H9 (cell line): ENCODE data around the gene IRX4. TPM values are rescaled to one million over a fixed set of nuclear protein-coding genes. Genes with fewer than 3 reads are reported as not detected.

Experiments used
- DNase-seq: peaks from one replicate; pipeline ENCODE4 v3.0.0-alpha.2; 2017
- H2AFZ ChIP-seq: one replicate; pipeline ENCODE4 v1.6.1; 2013; ENCODE audit warnings: mild to moderate bottlenecking, low read length, control low read depth, moderate library complexity
- H2AK5ac ChIP-seq: 2 replicates; pipeline ENCODE4 v1.6.1; 2013; ENCODE audit warnings: low read length, control low read depth, mixed read lengths; ENCODE audit not compliant: insufficient read length
- H2BK120ac ChIP-seq: one replicate; pipeline ENCODE4 v1.6.1; 2013; ENCODE audit warnings: low read depth, mild to moderate bottlenecking, low read length, control low read depth, inconsistent platforms; ENCODE audit not compliant: poor library complexity, severe bottlenecking
- H2BK12ac ChIP-seq: 2 replicates; pipeline ENCODE4 v1.6.1; 2013; ENCODE audit warnings: low read length, control low read depth, mixed read lengths, low read depth; ENCODE audit not compliant: insufficient read length
- H2BK15ac ChIP-seq: 2 replicates; pipeline ENCODE4 v1.6.1; 2013; ENCODE audit warnings: low read depth, low read length, control low read depth
- H2BK20ac ChIP-seq: one replicate; pipeline ENCODE4 v1.6.1; 2013; ENCODE audit warnings: low read depth, mild to moderate bottlenecking, low read length, control low read depth, inconsistent platforms; ENCODE audit not compliant: poor library complexity, severe bottlenecking
- H2BK5ac ChIP-seq: 2 replicates; pipeline ENCODE4 v1.6.1; 2013; ENCODE audit warnings: low read length, control low read depth, mixed read lengths; ENCODE audit not compliant: insufficient read length
- H3K14ac ChIP-seq: 2 replicates; pipeline ENCODE4 v1.6.1; 2013; ENCODE audit warnings: low read length, control low read depth; ENCODE audit not compliant: insufficient read depth
- H3K18ac ChIP-seq: 2 replicates; pipeline ENCODE4 v1.6.1; 2013; ENCODE audit warnings: low read depth, mild to moderate bottlenecking, mixed read lengths, low read length, control low read depth; ENCODE audit not compliant: insufficient read length
- H3K23ac ChIP-seq: 2 replicates; pipeline ENCODE4 v1.6.1; 2013; ENCODE audit warnings: low read length, control low read depth, mixed read lengths, low read depth; ENCODE audit not compliant: insufficient read length
- H3K23me2 ChIP-seq: 2 replicates; pipeline ENCODE4 v1.6.1; 2013; ENCODE audit warnings: low read depth, mild to moderate bottlenecking, mixed read lengths, low read length, control low read depth; ENCODE audit not compliant: insufficient read length, poor library complexity, severe bottlenecking
- H3K27ac ChIP-seq: 2 replicates; pipeline ENCODE4 v1.5.1; 2013; ENCODE audit warnings: low read length, control low read depth, mixed read lengths, low read depth; ENCODE audit not compliant: insufficient read length
- H3K27me3 ChIP-seq: 2 replicates; pipeline ENCODE4 v1.6.1; 2013; ENCODE audit warnings: low read length, control low read depth, inconsistent platforms; ENCODE audit not compliant: insufficient read depth
- H3K4ac ChIP-seq: 2 replicates; pipeline ENCODE4 v1.6.1; 2013; ENCODE audit warnings: low read depth, mild to moderate bottlenecking, control low read depth, inconsistent platforms, low read length, moderate library complexity
- H3K4me1 ChIP-seq: 2 replicates; pipeline ENCODE4 v1.6.1; 2013; ENCODE audit warnings: low read length, control low read depth, inconsistent platforms; ENCODE audit not compliant: insufficient read depth
- H3K4me2 ChIP-seq: 2 replicates; pipeline ENCODE4 v1.6.1; 2013; ENCODE audit warnings: low read length, control low read depth, mixed read lengths; ENCODE audit not compliant: insufficient read length, insufficient read depth
- H3K56ac ChIP-seq: 2 replicates; pipeline ENCODE4 v1.6.1; 2013; ENCODE audit warnings: low read depth, mild to moderate bottlenecking, mixed read lengths, low read length, control low read depth; ENCODE audit not compliant: insufficient read length
- H3K79me1 ChIP-seq: 2 replicates; pipeline ENCODE4 v1.6.1; 2013; ENCODE audit warnings: low read depth, mild to moderate bottlenecking, moderate library complexity, low read length, control low read depth, inconsistent platforms; ENCODE audit not compliant: insufficient read depth, poor library complexity, severe bottlenecking
- H3K79me2 ChIP-seq: 2 replicates; pipeline ENCODE4 v1.6.1; 2013; ENCODE audit warnings: low read length, control low read depth, inconsistent platforms; ENCODE audit not compliant: insufficient read depth
- H3K9ac ChIP-seq: 2 replicates; pipeline ENCODE4 v1.6.1; 2013; ENCODE audit warnings: low read length, control low read depth, mixed read lengths; ENCODE audit not compliant: insufficient read length; ENCODE audit errors: extremely low read depth
- H3K9me3 ChIP-seq: one replicate; pipeline ENCODE4 v1.6.1; 2013; ENCODE audit warnings: low read depth, low read length, inconsistent platforms; ENCODE audit not compliant: control insufficient read depth
- H3T11ph ChIP-seq: one replicate; pipeline ENCODE4 v1.6.1; 2013; ENCODE audit warnings: mild to moderate bottlenecking, low read length, control low read depth, inconsistent platforms
- H4K20me1 ChIP-seq: one replicate; pipeline ENCODE4 v1.6.1; 2013; ENCODE audit not compliant: control insufficient read depth, insufficient read length, insufficient read depth
- H4K5ac ChIP-seq: 2 replicates; pipeline ENCODE4 v1.6.1; 2013; ENCODE audit warnings: low read depth, mild to moderate bottlenecking, mixed read lengths, low read length, control low read depth; ENCODE audit not compliant: insufficient read length
- H4K8ac ChIP-seq: replicated peaks from 2 replicates; pipeline ENCODE4 v1.6.1; 2013; ENCODE audit warnings: low read length, control low read depth, mixed read lengths, low read depth; ENCODE audit not compliant: insufficient read length
- H4K91ac ChIP-seq: 2 replicates; pipeline ENCODE4 v1.6.1; 2013; ENCODE audit warnings: low read depth, mild to moderate bottlenecking, moderate library complexity, mixed read lengths, low read length, control low read depth; ENCODE audit not compliant: insufficient read length
- H3K27ac Mint-ChIP-seq, 3 experiments: 2 replicates in 2 of 3; 3 replicates in 1 of 3; pipeline ENCODE4 v1.8.0; 2020 to 2021; ENCODE audit warnings: mixed read lengths in 3 of 3, mild to moderate bottlenecking in 1 of 3, moderate library complexity in 1 of 3
- H3K27me3 Mint-ChIP-seq: 2 replicates; pipeline ENCODE4 v1.8.0; 2021; ENCODE audit warnings: low read depth, mild to moderate bottlenecking, moderate library complexity, mixed read lengths
- H3K36me3 Mint-ChIP-seq, 3 experiments: 2 replicates in 2 of 3; 3 replicates in 1 of 3; pipeline ENCODE4 v1.8.0; 2020 to 2021; ENCODE audit warnings: low read depth in 3 of 3, mixed read lengths in 3 of 3; ENCODE audit not compliant: insufficient read depth in 1 of 3
- H3K4me1 Mint-ChIP-seq, 2 experiments: 2 replicates each; pipeline ENCODE4 v1.8.0; 2020; ENCODE audit warnings: mixed read lengths in 2 of 2
- H3K4me3 Mint-ChIP-seq, 2 experiments: 2 replicates in 1 of 2; 3 replicates in 1 of 2; pipeline ENCODE4 v1.8.0; 2020 to 2021; ENCODE audit warnings: mild to moderate bottlenecking in 2 of 2, mixed read lengths in 2 of 2, moderate library complexity in 1 of 2
- H3K9me3 Mint-ChIP-seq, 2 experiments: 2 replicates in 1 of 2; 3 replicates in 1 of 2; pipeline ENCODE4 v1.8.0; 2020; ENCODE audit warnings: mild to moderate bottlenecking in 2 of 2, mixed read lengths in 2 of 2, moderate library complexity in 1 of 2
- CTCF ChIP-seq: fragments of 200-600 bp; sonication (generic); conservative IDR thresholded peaks from 3 replicates; pipeline ENCODE4 v1.8.0; 2021; ENCODE audit warnings: antibody characterized with exemption, mild to moderate bottlenecking
- WGBS: extraction: QIAGEN DNeasy Blood & Tissue Kit; methylation state at CpG from one replicate; pipeline ENCODE4 v1.1.7; 2013; ENCODE audit warnings: missing lambda C conversion rate, low lambda C conversion rate, mixed read lengths; ENCODE audit not compliant: insufficient read length; ENCODE audit errors: extremely low coverage; 5-methylcytosine and 5-hydroxymethylcytosine counted together
- total RNA-seq: library from RNA; stranded (reverse); gene quantifications from 2 replicates; pipeline ENCODE4 v1.2.1, GENCODE V29; 2021

IRX4 gene
- total RNA-seq, 1 experiment from 2014 or later = 3.2 TPM

- no peak for DNase-seq
- no CpG with 5 or more reads among the region's 6 CpGs for whole genome bisulfite sequencing
- no peak overlapping the region for H3K4me2 ChIP-seq
Measured at GRCh38 chr5:1919750-1920149, 37.0 kb upstream of the IRX4 start.

More at GRCh38 chr5:1919750-1920149, 37.0 kb upstream of the IRX4 start:
- Histone ChIP-seq H2BK20ac (no peak overlapping the region), H3K79me1 (no peaks in the 10 kb centered on the region), H3K18ac (no peak overlapping the region), H3K27me3 (no peaks in the 10 kb centered on the region), H4K91ac (no peak overlapping the region), H4K5ac (no peak overlapping the region), H3K4ac (no peak overlapping the region), H2BK120ac (no peak overlapping the region), H2AFZ (no peak overlapping the region), H4K20me1 (no peaks in the 10 kb centered on the region), H3K79me2 (no peaks in the 10 kb centered on the region), H3T11ph (no peak overlapping the region), H2BK12ac (no peak overlapping the region), H3K27ac (no peak overlapping the region), H3K9ac (no peak overlapping the region), H3K4me1 (no peaks in the 10 kb centered on the region; the same call in 1 of the 2 replicates), H2BK5ac (no peak overlapping the region), H2AK5ac (no peak overlapping the region), H3K56ac (no peak overlapping the region), H3K9me3 (no peaks in the 10 kb centered on the region), H2BK15ac (no peak overlapping the region), H3K23me2 (no peaks in the 10 kb centered on the region), H4K8ac (no peak overlapping the region), H3K14ac (no peak overlapping the region), H3K23ac (no peak overlapping the region)
- Mint-ChIP-seq H3K27ac (no peak overlapping the region; a peak in 1 of 7 replicates), H3K9me3 (no peaks in the 10 kb centered on the region; a peak in 1 of 5 replicates), H3K27me3 (peaks cover 13% of the 10 kb centered on the region), H3K4me1 (no peaks in the 10 kb centered on the region), H3K36me3 (no peaks in the 10 kb centered on the region), H3K4me3 (no peak overlapping the region)
- no peak for TF ChIP-seq CTCF
